Fibroblast of gingiva (primary cell): ENCODE data around the gene PABPC1L.
A peak's percentile ranks its signal among the peaks of the same experiment; 100 is the strongest.
"Not testable (repeated sequence)": the region's sequence is repeated elsewhere in the genome, so short reads cannot be mapped to it uniquely, and the experiment has no call there.

ENCODE experiments used
- DNase-seq: peaks from one replicate; pipeline ENCODE4 v3.0.0-alpha.2; 2011; ENCODE audit warnings: low read depth

The PABPC1L gene

DNA sequence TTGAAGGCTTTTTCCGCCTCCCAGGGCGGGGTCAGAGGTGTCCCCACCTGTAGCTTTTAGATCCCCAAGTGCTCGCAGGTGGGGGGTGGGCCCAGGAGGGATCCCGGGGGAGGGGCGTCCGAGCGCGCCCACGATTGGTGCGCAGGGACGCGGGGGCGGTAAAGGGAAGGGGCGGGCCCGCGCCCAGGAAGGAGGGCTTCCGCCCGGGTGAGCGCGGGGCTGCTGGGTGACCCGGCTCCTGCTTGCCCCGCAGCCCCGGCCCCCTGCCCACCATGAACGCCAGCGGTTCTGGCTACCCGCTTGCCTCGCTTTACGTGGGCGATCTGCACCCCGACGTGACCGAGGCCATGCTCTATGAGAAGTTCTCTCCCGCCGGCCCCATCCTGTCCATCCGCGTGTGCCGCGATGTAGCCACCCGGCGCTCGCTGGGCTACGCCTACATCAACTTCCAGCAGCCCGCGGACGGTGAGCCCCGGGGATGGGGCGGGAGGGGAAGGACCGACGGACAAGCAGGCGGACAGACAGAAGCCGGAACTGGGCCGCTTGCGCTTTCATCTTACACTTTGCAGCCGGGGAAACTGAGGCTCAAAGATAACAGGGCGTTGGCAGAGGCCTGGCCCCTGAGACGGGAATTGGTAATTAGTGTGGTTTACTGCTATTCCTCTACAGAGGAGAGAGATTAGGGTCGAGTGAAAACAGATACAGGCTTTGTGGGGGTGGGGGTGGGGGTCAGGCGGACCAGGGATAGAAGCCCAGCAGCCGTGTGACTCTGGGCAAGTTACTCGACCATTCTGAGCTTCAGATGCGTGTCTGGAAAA is at the start of gene PABPC1L:
Gene PABPC1L (plus strand): TSS at position 189 of the 818 bp plus-strand sequence. CDS start 84 bp downstream, at position 273.
- DNase-seq, result peak; percentile 50

DNA sequence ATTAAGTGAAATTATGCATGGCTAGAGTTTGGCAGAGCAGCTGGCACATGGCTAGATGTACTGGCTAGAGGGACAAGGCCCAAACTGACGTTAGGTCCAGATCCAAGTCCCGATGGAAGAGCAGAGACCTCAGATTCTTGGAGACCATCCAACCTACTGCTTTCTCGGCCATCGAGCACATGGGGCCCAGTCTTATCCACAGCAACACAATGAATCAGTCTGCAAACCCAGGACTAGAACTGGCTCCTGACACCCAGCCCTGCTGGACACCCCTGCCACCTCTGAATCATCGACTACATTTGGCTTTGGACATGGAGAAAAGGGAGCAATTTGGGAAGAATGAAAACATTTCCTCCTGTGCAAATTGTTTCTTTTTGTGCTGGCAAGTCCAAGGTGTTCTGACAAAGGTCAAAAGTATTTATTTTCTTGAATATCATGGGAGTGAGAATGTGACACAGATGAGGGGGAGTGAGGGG is 48.3 kb upstream of the PABPC1L start:
- DNase-seq, result peak; percentile 64

DNA sequence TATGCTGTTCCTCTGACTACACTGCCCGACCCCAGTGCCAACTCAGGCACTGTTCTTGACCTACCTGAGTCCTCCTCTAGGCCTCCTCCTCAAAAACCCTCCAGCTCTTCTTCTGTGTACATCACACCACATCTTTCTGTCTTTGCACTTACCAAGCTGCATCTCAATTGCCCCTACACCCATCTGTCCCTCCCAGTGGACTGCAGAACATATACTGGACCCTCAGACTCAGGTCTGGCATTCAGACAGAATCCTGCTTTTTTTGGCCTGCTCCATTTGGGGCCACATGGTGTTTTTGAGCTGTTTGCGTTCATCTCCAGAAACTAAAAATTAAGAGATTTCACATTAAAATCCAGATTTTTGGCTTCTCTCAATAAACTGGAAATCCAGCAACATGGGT is 47.6 kb upstream of the PABPC1L start:
- DNase-seq, result no peak

DNA sequence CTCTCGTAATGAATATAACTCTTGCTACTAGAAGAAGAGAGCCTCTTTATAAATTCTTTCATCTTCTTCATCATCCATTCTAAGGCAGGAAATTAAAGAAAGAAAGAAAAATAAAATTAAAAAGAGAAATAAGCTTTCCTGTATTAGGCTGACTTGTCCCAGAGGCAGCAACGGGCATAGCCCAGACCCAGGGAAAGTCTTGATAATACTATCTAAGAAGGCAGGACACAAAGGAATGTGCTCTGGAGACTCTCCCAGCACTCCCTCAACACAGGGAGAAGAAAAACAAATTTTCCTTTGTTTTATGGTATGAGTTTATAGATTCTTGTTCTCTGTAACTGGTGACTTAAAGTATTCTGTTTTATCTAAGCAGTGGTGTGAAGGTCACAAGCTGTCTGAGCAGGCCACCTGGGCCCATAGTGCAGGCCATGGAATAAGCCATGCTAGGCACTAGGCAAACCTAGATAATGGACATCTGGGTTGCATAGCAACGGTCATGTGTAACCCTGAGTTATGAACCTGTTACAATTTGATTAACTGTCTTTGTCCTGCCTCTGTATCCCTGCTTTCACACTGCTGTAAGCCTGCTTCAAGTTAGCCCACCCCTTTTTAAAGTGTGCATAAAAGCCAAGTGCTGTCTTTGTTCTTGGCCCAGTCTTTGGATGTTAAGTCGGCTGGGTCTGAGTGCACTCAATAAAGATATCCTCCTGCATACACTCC is 46.3 kb upstream of the PABPC1L start:
- not testable (repeated sequence) for DNase-seq

DNA sequence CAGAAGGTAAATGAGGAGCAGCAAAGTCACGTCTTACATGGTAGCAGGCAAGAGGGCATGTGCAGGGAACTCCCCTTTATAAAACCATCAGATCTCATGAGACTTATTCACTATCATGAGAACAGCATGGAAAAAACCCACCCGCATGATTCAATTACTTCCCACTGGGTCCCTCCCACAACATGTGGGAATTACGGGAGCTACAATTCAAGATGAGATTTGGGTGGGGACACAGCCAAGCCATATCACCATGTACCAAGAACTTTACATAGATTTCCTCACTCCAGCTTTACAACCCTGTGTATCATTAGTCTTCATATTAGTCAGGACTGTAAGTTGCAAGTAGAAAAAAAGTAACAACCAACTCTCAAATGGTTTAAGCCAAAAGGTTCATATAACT is 45.4 kb upstream of the PABPC1L start:
- DNase-seq, result not testable (repeated sequence)

DNA sequence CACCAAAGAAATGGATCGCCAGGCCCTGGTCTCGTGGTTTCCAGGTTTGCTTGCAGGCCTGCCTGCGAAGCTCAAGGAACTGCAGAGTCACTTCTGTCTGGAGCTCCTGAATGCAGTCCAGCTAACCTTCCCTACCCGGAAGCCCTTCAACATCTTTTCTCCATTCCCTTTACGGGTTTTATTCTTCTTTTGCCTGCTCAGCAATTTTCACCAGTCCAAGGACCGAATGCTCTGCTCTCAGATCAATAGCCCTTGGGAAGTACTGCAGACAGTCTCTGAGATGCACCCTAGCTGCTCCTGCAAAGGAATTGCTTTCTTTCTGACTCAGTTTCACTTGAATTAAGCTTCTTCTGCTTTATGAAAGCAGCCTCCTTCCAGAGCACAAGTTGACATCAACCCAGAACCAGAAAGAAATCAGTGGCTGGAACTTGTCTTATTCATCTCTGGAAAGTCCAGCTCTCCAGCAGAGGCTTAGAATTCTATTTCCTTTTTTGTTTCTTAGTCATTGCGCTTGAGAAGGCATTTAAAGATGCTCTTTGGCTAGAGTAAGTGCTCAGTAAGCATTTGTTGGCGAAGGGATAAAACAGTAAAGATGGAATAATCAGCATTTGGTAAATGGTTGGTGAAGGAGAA is 43.0 kb upstream of the PABPC1L start:
- DNase-seq, result no peak

DNA sequence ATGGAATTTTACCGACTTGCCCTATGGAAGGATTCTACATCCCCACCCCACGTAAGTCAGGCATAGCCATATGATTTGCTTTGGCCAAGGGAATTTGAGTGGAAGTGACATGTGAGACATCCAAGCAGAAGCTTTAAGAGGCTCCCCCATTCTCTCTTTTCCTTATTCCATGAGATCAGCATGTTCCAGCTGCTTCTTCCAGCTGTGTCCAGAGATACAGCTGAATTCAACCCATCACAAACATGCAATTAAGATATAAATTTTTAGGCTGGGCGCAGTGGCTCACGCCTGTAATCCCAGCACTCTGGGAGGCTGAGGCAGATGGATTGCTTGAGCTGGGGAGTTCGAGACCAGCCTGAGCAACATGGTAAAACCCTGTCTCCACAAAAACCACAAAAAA is 40.4 kb upstream of the PABPC1L start:
- DNase-seq, result no peak

DNA sequence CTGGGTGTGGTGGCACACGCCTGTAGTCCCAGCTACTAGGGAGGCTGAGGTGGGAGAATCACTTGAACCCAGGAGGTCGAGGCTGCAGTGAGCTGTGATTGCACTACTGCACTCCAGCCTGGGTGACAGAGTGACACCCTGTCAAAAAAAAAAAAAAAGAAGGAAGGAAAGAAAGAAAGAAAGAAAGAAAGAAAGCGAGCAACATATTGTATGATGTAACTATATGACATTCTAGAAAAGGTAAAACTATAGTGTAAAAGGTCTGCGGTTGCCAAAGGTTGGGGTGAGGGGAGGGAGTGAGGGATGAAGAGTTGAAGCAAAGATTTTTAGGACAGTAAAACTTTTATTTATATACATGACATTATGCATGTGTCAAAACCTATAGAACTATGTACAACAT is 27.5 kb upstream of the PABPC1L start:
- DNase-seq, result not testable (repeated sequence)

DNA sequence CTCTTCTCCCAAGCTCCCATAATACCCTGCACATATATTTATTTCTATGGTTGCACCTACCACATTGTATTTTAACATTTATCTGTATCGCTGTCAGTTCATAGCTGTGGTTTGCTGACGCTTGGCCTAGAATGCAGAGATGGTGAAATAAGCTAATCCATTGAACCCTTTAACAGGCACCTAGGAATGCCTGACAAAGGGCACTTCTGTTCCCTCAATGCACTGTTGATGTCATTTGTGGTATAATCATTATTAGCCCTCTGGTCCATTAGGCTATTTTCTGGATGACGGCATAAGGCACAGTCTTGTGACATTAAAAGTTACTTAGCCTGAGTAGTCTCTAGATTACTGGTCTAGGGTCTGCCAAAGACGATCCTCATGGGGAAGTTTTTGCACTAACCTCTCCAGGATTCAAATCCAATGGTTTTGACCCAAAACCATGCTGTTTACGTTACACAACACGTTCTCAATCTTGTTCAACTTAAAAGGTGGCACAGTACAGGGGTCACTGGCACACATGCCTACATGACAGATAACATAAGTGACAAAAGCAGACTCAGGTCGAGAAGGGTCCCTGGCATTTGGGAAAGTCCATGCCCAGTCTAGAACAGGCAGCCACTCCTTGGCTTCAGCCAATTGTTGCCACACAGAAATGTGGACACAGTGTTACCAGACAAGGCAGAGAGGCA is 26.5 kb upstream of the PABPC1L start:
- DNase-seq, result no peak

DNA sequence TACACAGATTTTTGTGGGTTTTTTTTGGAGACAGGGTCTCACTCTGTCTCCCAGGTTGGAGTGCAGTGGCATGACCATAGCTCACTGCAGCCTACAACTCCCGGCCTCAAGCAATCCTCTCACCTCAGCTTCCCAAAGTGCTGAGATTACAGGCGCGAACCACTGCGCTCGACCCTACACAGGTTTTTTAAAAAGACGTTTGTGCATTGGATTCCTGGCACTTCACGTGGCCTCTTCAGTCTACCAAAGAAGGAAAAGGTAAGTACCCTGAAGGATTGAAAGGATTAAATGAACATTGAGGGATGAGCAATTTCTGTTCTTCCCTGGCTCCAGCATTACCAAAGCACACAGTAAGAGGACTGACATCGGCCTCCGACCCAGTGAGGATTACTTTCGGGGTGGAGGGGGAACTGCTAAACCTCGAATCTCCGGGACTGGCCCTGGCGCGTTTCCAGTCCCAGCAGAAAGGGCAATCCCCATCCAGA is 24.9 kb upstream of the PABPC1L start:
- DNase-seq, result no peak

DNA sequence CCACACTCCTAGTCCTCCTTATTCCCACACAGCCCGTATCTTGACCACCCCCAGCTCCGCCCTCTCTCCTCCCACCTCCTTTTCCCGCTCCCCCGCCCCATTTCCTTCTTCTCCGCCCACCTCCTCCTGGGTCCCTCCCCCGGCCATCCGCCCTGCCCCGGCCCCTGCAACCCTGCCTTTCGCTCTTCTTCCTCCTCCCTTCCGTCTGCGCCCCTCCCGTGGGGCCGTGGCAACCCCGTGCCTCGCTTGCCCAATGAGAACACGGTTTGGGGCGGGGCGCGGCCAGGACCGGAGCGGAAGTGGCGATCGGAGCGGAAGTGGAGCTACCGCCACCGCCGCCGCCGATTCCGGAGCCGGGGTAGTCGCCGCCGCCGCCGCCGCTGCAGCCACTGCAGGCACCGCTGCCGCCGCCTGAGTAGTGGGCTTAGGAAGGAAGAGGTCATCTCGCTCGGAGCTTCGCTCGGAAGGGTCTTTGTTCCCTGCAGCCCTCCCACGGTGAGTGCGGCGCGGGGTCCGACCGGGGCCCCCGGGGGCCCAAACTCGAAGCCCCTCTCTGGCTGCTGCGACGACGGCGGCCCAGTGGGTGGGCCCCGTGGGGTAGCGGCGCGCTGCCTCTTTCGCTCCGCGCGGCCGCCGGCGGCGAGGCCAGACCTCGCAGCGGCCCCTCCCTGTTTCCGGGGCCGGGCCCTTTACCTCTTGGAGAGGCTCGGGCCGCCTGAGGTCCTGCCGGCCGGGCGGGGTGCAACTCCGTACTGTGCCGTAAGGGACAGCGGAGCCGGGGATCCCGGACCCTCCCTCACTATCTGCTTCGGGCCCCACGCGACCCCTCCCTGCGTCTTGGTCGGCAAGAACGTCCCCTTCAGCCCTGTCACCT is 24.2 kb upstream of the PABPC1L start, which contains the start of gene YWHAB:
Gene YWHAB (plus strand): TSS at position 314 of the 874 bp plus-strand sequence. CDS start 15,829 bp downstream, outside the sequence.
- DNase-seq, result peak; percentile 98

DNA sequence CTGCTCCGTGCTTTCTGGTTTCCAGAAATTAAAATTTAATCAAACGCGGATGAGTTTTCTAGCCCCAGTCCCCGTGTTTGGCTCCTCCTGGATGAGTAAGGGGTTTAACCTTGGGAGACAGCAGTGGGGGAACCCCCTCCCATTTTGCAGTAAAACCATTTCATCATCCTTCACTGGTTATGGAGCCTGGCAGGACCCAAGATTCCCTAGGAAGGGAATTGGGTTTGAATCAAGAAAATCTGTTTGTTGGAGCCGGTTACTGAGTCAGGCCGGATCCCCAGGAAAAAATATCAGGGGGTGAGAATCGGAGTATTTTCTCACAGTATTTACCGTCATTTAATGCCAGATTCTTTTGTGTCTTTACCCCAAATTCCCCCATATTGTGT is 23.6 kb upstream of the PABPC1L start:
- DNase-seq, result no peak

DNA sequence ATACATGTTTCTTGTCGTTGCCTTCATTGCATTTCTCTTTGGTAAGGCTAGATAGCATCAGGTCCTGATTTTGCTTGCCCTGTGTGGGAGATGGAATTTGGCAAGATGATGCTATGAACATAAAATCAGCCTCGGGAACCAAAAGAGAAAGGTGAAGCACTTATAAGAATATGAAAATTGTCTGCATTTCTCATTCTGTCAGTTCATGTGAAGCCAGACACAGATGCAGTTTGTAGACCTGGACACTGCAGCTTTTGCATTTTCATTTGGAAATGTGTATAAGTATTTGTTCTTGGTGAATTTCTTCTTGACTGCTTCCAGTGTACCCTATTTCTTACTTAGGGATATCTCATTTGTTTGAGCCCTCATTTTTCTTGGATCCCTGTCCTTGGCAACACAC is 23.0 kb upstream of the PABPC1L start:
- DNase-seq, result no peak

DNA sequence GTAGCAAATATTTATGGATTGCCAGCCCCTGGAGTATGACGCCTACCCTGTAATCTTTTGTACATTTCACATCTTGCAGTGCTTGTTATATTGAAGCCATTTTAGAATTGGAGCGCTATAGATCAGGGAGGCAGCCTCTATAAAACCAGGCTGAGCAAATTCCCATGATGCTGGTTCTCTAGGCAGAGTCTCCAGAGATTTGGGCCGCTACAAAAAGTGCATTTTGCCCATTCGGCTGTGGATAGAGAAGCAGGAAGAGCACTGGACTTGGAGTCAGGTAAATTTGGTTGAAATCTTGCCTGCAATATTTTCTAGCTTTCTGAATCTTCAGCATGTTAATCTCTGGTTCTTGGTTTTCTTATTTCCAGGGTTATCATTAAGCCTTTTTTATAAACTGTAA is 22.4 kb upstream of the PABPC1L start:
- DNase-seq, result no peak

DNA sequence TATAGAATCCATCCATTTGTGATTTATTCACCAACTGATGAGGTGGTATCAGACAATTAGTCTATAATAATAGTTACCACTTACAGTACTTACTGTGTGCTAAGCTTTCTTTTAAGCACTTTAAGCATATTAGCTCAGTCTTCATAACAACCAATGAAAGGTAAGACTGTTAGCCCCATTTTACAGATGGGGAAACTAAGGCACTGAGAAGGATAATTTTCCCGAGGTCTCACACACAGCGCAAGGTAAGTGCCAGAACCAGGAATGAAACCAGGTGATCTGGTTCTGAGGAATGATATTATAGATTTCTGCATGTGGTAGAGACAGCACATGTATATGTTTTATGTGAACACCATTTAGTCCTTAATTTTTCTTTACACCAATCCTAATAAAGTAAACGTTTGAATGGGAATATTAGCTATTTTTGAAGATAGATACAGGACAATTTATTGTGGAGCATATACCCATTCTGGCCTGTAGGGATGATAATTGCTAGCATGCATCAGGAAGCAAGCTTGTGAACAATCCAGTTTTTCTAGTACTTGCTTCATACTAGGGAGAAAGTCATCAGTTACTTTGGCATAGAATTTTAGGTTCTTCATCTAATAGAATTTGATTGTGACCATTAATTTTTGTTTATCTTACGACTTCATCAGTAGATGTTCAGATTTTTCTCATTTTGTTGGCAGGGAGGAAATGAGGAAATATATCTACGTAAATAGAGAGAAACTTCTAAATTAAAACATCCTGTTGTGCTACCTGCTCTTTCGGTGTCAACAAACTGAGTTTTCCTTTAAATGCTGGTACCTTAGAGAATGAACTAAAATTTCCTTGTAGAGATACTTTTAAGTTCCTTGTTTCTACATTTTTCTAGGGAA is 21.4 kb upstream of the PABPC1L start:
- DNase-seq, result peak; percentile 35

DNA sequence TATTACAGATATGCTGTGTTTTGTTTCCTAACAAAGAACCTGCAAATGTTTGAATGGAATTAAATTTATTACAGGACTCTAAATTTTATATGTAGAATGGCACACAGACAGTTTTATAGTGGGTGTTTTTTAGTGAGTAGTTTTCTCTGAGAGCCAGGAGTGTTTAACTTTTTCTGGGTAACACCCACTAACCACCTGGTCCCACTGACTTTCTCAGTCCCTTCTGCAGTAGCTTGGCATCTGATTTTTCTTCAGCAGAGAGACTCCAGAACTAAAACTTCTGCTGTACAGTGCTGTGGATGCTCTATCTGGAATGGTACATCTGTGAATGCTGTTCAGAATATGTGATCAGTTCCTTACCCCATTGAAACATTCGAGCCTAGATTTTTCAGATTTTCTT is 18.0 kb upstream of the PABPC1L start:
- no peak for DNase-seq

DNA sequence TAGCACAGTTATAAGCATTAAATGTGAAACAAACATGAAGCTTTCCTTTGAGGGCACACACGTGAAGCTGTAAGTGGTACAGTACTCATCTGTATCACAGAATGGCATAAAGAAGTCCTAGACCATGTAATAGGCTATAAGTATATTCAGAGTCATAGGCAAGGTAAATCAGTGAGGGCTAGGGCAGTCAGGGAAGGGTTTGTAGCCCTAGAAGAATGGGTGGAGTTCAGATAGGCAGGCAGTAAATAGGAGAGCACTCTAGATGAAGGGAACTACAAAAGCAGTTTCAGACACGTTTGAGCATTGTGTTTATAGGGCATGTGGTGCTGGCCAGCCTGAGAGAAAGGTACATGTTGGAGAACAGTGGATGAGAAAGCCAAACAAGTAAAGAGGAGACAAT is 14.9 kb upstream of the PABPC1L start:
- DNase-seq, result no peak

DNA sequence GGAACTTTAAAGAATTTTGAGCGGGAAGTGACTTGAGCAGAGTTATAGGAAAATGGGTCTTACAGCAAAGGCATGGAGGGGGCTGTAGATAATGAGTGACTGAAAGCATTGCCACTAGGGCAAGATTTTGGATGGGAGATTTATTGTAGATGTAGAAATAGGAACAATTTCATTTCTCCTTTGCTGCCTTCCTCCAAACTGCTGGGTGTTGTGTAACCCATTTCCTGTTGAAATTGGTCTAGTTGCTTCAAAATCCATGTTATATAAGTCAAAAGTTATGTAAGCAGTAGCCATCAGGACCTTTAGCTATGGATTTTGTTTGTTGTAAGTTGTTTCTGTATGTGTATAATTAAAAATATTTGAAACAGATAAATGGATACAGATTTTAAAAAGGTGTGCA is 13.3 kb upstream of the PABPC1L start:
- peak; percentile 33 for DNase-seq

DNA sequence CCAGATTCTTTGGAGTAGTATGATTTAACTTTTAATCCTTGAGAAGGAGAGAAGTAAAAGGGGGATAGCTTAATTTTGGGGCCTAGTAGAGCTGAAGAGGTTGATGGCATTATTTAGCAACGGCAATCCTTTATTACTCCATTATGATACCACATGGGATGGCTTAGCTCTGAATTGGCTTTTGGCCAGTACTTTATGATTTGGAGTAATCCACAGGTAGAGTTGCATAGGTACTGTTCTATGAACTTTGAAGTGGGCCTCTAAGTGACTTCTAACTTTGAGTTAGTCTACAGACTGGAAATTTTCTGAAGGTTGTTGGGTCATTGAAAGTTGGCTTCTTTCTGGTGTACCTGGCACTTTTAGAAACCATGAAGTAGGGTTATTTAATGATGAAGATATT is 12.7 kb upstream of the PABPC1L start:
- DNase-seq, result no peak
